ENCODE measurements around the gene NFATC3. TPM values are rescaled to one million over a fixed set of nuclear protein-coding genes. Genes with fewer than 3 reads are reported as not detected.

NFATC3 gene
- total RNA-seq, 2 donors from 2014 or later = 27.4 to 30.1 TPM

DNA sequence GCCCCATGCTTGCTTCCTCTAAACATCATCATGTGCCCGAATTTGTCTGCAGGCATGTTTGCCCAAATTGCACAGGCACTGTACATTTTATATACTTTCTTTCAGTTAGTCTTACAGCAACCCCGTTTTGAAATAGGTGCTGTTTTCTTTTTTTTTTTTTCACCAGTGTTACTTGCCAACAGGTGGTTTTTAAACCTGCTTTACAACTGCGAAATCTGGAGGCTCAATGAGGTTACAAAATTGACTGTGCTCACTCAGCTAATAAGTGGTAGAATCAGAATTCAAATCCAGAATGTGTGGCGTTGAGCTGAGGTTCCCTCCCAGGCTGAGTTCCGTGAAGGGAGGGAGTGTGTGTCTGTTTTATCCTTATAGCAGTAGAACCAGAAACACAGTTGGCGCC is 165.8 kb downstream of the NFATC3 start:
- no peak overlapping the region for H3K4me3 Mint-ChIP-seq
- H3K4me1 Mint-ChIP-seq = no peaks in the 10 kb centered on the region
- H3K27ac Mint-ChIP-seq = no peak overlapping the region
- H3K4me3 ChIP-seq (ENCODE audit: low read length) = no peak overlapping the region
- H3K27ac ChIP-seq (ENCODE audit: low read depth, low read length) = no peak overlapping the region
- H3K27me3 ChIP-seq (ENCODE audit: control insufficient read depth, insufficient read depth, low read length, poor library complexity, severe bottlenecking) = no peaks in the 10 kb centered on the region
- H3K36me3 Mint-ChIP-seq (ENCODE audit: low read depth) = peaks cover 22% of the 10 kb centered on the region
- no peaks in the 10 kb centered on the region for H3K4me1 ChIP-seq (ENCODE audit: control insufficient read depth, insufficient read depth, low read length)
- no peaks in the 10 kb centered on the region for H3K9me3 Mint-ChIP-seq
- no peak for DNase-seq
- TF ChIP-seq, protein P1, sequence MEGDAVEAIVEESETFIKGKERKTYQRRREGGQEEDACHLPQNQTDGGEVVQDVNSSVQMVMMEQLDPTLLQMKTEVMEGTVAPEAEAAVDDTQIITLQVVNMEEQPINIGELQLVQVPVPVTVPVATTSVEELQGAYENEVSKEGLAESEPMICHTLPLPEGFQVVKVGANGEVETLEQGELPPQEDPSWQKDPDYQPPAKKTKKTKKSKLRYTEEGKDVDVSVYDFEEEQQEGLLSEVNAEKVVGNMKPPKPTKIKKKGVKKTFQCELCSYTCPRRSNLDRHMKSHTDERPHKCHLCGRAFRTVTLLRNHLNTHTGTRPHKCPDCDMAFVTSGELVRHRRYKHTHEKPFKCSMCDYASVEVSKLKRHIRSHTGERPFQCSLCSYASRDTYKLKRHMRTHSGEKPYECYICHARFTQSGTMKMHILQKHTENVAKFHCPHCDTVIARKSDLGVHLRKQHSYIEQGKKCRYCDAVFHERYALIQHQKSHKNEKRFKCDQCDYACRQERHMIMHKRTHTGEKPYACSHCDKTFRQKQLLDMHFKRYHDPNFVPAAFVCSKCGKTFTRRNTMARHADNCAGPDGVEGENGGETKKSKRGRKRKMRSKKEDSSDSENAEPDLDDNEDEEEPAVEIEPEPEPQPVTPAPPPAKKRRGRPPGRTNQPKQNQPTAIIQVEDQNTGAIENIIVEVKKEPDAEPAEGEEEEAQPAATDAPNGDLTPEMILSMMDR (conservative IDR thresholded peaks at IDR 0.05) = no peak
- no peaks in the 10 kb centered on the region for H3K9me3 ChIP-seq (ENCODE audit: control insufficient read depth, low read length)
- 93% methylated on average over 5 to 6 of the region's 6 CpGs for WGBS, 2 experiments (ENCODE audit: insufficient coverage in 1 of 2, insufficient read length in 1 of 2)
- H3K27me3 Mint-ChIP-seq (ENCODE audit: insufficient read depth) = peaks cover 7% of the 10 kb centered on the region
- no peaks in the 10 kb centered on the region for H3K36me3 ChIP-seq (ENCODE audit: control insufficient read depth, insufficient read depth, low read length)
- H3K9ac ChIP-seq (ENCODE audit: extremely low read depth, low read length, poor library complexity, severe bottlenecking) = no peak overlapping the region

DNA sequence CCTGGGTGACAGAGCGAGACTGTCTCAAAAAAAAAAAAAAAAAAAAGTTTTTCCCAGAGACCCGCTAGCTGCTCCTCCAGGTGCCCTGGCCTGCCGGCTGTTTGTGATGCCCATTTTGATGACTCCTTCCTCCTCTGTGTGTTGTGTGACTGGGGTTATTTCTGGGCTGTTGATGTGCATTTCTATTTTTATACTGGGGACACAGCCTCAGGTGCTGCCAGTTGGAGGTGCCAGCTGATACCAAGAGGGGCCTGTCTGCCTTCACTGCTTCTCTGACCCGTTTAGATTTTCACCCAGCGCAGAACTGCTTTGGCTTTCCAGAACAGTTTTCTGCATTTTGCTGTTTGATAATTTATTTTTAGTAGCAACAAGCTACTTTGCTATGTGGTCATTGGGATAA is 166.7 kb downstream of the NFATC3 start:
- DNase-seq = no peak
- Histone ChIP-seq H3K27me3 (ENCODE audit: control insufficient read depth, insufficient read depth, low read length, poor library complexity, severe bottlenecking) (no peaks in the 10 kb centered on the region), H3K4me1 (ENCODE audit: control insufficient read depth, insufficient read depth, low read length) (no peaks in the 10 kb centered on the region), H3K4me3 (ENCODE audit: low read length) (no peak overlapping the region), H3K27ac (ENCODE audit: low read depth, low read length) (no peak overlapping the region), H3K9ac (ENCODE audit: extremely low read depth, low read length, poor library complexity, severe bottlenecking) (no peak overlapping the region), H3K9me3 (ENCODE audit: control insufficient read depth, low read length) (no peaks in the 10 kb centered on the region), H3K36me3 (ENCODE audit: control insufficient read depth, insufficient read depth, low read length) (no peaks in the 10 kb centered on the region)
- Mint-ChIP-seq H3K27me3 (ENCODE audit: insufficient read depth) (peaks cover under 1% of the 10 kb centered on the region), H3K4me1 (no peaks in the 10 kb centered on the region), H3K9me3 (no peaks in the 10 kb centered on the region), H3K36me3 (ENCODE audit: low read depth) (peaks cover 23% of the 10 kb centered on the region), H3K4me3 (no peak overlapping the region), H3K27ac (no peak overlapping the region)
- 93 to 100% methylated on average over 2 to 5 of the region's 5 CpGs for WGBS, 2 experiments (ENCODE audit: insufficient coverage in 1 of 2, insufficient read length in 1 of 2)
- TF ChIP-seq, protein P1 (conservative IDR thresholded peaks at IDR 0.05) = no peak

DNA sequence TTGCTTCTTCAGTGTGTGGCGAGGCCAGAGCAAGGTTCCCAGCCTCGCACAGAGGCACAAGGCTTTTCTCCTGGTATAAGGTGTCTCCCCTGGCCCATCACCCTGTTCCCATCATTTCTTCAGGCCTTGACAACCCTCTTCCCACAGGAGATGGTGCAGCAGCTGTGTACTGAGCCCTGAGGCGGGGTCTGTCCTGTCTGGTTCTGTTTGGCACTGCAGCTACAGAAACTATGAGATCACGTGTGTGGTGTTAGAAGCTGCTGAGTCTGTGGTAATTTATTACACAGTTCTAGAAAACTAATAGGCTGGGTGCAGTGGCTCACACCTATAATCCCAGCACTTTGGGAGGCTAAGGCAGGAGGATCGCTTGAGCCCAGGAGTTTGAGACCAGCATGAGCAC is 167.2 kb downstream of the NFATC3 start:
- no peak overlapping the region for H3K27ac ChIP-seq (ENCODE audit: low read depth, low read length)
- H3K27ac Mint-ChIP-seq = no peak overlapping the region

More for the DNA sequence above, 167.2 kb downstream of the NFATC3 start:
- Histone ChIP-seq H3K4me1 (ENCODE audit: control insufficient read depth, insufficient read depth, low read length) (no peaks in the 10 kb centered on the region), H3K4me3 (ENCODE audit: low read length) (no peak overlapping the region), H3K9ac (ENCODE audit: extremely low read depth, low read length, poor library complexity, severe bottlenecking) (no peak overlapping the region), H3K36me3 (ENCODE audit: control insufficient read depth, insufficient read depth, low read length) (no peaks in the 10 kb centered on the region), H3K27me3 (ENCODE audit: control insufficient read depth, insufficient read depth, low read length, poor library complexity, severe bottlenecking) (no peaks in the 10 kb centered on the region), H3K9me3 (ENCODE audit: control insufficient read depth, low read length) (no peaks in the 10 kb centered on the region)
- TF ChIP-seq, protein P1 (conservative IDR thresholded peaks at IDR 0.05) = no peak
- no peaks in the 10 kb centered on the region for H3K9me3 Mint-ChIP-seq
- no peak overlapping the region for H3K4me3 Mint-ChIP-seq
- WGBS, 2 experiments (ENCODE audit: insufficient coverage in 1 of 2, insufficient read length in 1 of 2) = 94 to 96% methylated on average over 4 to 5 of the region's 5 CpGs
- no peaks in the 10 kb centered on the region for H3K27me3 Mint-ChIP-seq (ENCODE audit: insufficient read depth)
- no peak for DNase-seq
- H3K4me1 Mint-ChIP-seq = no peaks in the 10 kb centered on the region
- H3K36me3 Mint-ChIP-seq (ENCODE audit: low read depth) = peaks cover 23% of the 10 kb centered on the region
